ENCODE results near the gene SFMBT2. TPM values are rescaled to one million over a fixed set of nuclear protein-coding genes. Genes with fewer than 3 reads are reported as not detected.

Gene SFMBT2
- total and polyA plus RNA-seq, 10 donors, result 4.4 to 47.7 (median 34.8) TPM

DNA sequence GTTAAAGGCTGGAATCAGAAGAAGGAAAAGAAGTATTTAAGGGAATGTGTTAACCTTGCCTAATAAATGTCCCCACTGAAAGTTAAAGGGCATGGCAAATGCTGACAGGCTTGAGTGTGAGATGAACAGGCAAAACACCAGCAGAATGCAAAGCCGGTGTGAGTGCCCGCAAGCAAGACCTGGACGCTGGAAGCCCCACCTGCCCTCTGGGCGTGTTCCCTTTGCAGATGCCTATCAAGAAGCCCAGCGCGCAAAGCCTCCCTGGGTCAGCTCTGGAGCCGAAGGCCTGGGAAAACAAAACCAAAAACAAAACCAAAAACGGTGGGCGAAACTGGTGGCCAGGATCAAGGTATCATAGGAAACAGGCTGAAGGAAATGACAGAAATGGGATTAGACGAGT is 200.3 kb downstream of the SFMBT2 start:
- Histone ChIP-seq H3K36me3 (peaks cover 0 to 80% (median 25%) of the 10 kb centered on the region in 6 donors), H3K9me3 (no peaks in the 10 kb centered on the region), H3K4me1 (no peaks in the 10 kb centered on the region), H3K27me3 (replicated peaks in 1 of 7) (no peaks in the 10 kb centered on the region), H3K27ac (no peak overlapping the region), H3K4me3 (no peak overlapping the region)
- intact Hi-C loops (cut with DNase I; ENCODE audit: low total_unique reads), result no loop called here
- no peak for DNase-seq
- TF ChIP-seq POLR2AphosphoS5 (IDR thresholded peaks at IDR 0.05) (no peak), POLR2A (IDR thresholded peaks at IDR 0.05) (no peak)
- TF ChIP-seq, protein P1, sequence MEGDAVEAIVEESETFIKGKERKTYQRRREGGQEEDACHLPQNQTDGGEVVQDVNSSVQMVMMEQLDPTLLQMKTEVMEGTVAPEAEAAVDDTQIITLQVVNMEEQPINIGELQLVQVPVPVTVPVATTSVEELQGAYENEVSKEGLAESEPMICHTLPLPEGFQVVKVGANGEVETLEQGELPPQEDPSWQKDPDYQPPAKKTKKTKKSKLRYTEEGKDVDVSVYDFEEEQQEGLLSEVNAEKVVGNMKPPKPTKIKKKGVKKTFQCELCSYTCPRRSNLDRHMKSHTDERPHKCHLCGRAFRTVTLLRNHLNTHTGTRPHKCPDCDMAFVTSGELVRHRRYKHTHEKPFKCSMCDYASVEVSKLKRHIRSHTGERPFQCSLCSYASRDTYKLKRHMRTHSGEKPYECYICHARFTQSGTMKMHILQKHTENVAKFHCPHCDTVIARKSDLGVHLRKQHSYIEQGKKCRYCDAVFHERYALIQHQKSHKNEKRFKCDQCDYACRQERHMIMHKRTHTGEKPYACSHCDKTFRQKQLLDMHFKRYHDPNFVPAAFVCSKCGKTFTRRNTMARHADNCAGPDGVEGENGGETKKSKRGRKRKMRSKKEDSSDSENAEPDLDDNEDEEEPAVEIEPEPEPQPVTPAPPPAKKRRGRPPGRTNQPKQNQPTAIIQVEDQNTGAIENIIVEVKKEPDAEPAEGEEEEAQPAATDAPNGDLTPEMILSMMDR (IDR thresholded peaks at IDR 0.05 in 8 of 11, conservative IDR thresholded peaks at IDR 0.05 in 3 of 11), result no peak
- WGBS, 5 donors, result 87 to 96% (median 89%) methylated on average over 10 of the region's 10 CpGs

- WGBS, 5 donors, result 91 to 95% (median 92%) methylated on average over 2 of the region's 2 CpGs
Observed at GRCh38 chr10:7209458-7209857, 201.4 kb downstream of the SFMBT2 start.

DNA sequence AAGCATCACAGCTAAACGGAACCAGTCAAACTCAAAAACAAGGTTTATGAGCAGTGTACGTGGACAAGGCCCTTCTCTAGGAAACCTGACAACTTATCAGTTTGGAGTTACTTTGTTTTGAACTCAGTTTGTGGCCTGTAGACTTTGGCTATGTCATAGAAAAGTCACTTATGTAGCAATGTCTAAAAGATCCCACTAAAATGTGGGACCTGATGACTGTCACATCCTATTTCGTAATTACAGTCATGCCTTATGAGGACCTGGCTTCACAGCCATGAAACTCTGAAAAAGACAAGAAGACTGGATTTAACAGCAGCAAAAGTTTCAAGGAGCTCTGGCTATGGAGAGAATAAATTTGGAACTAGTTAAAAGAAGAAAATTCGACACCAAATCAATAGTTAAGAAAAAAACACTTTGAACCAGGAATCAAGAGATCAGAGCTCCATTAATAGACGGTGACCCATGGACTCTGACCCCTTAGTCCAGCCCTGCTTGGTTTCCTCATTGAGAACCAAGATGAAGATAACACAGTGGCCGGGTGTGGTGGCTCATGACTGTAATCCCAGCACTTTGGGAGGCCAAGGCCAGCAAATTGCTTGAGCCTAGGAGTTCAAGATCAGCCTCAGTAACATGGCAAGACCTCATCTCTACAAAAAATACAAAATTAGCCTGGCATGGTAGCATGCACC is 204.3 kb downstream of the SFMBT2 start:
- DNase-seq, result no peak
- Histone ChIP-seq H3K9me3 (no peaks in the 10 kb centered on the region), H3K27me3 (replicated peaks in 1 of 7) (no peaks in the 10 kb centered on the region), H3K4me3 (no peak overlapping the region), H3K36me3 (peaks cover 3 to 80% (median 32%) of the 10 kb centered on the region in 6 donors), H3K4me1 (no peaks in the 10 kb centered on the region), H3K27ac (peak overlapping the region in 3 of 8 donors; percentile 13 to 17 (median 13))
- intact Hi-C loops (cut with DNase I; ENCODE audit: low total_unique reads), result no loop called here
- WGBS, 5 donors, result 75 to 89% (median 83%) methylated on average over 6 of the region's 6 CpGs
- no peak for TF ChIP-seq POLR2AphosphoS5 (IDR thresholded peaks at IDR 0.05)
- no peak for TF ChIP-seq POLR2A (IDR thresholded peaks at IDR 0.05)
- TF ChIP-seq, protein P1 (IDR thresholded peaks at IDR 0.05 in 8 of 11, conservative IDR thresholded peaks at IDR 0.05 in 3 of 11), result no peak

More at GRCh38 chr10:7209458-7209857, 201.4 kb downstream of the SFMBT2 start:
- intact Hi-C loops (cut with DNase I; ENCODE audit: low total_unique reads), result no loop called here
- no peaks in the 10 kb centered on the region for H3K4me1 ChIP-seq
- H3K9me3 ChIP-seq, result no peaks in the 10 kb centered on the region
- peaks cover 3 to 80% (median 30%) of the 10 kb centered on the region in 6 donors for H3K36me3 ChIP-seq
- no peak overlapping the region for H3K4me3 ChIP-seq
- no peaks in the 10 kb centered on the region for H3K27me3 ChIP-seq (replicated peaks in 1 of 7)
- TF ChIP-seq POLR2A (IDR thresholded peaks at IDR 0.05) (no peak), POLR2AphosphoS5 (IDR thresholded peaks at IDR 0.05) (no peak)
- TF ChIP-seq, protein P1 (IDR thresholded peaks at IDR 0.05 in 8 of 11, conservative IDR thresholded peaks at IDR 0.05 in 3 of 11), result no peak
- H3K27ac ChIP-seq, result no peak overlapping the region
- no peak for DNase-seq

DNA sequence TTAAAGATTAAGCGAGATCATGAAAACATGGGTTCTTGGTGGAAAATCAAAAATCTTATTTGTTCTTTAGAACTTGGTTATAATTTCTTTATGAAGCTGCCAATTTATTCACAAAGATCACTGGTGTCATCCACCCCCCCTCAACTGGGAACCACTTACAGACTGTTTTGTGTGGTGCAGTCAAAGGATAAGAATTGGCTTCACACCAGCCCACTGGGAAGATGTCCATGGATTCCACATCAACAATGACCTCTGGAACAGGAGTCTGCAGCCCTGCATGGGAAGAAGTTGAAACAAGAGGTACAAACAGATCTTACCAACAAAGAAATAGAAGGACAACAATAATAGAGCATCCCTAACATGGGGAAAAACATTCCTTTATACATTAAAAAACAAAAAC is 205.2 kb downstream of the SFMBT2 start:
- H3K27ac ChIP-seq, result peak overlapping the region in 1 of 8 donors; percentile 13
- peaks cover 3 to 80% (median 35%) of the 10 kb centered on the region in 6 donors for H3K36me3 ChIP-seq
- H3K4me1 ChIP-seq, result no peaks in the 10 kb centered on the region
- 45 to 91% (median 87%) methylated on average over 1 of the region's 1 CpG for WGBS, 5 donors
- H3K4me3 ChIP-seq, result no peak overlapping the region
- H3K27me3 ChIP-seq (replicated peaks in 1 of 7), result no peaks in the 10 kb centered on the region
- TF ChIP-seq, protein P1 (IDR thresholded peaks at IDR 0.05 in 8 of 11, conservative IDR thresholded peaks at IDR 0.05 in 3 of 11), result no peak
- TF ChIP-seq POLR2AphosphoS5 (IDR thresholded peaks at IDR 0.05), result no peak
- no peak for TF ChIP-seq POLR2A (IDR thresholded peaks at IDR 0.05)
- no peaks in the 10 kb centered on the region for H3K9me3 ChIP-seq
- DNase-seq, result no peak
- intact Hi-C loops (cut with DNase I; ENCODE audit: low total_unique reads), result no loop called here

All from spleen (tissue), 11 donors.